RPMI8226 (cell line): ENCODE results near the gene RPTOR.

Source experiments
- DNase-seq: peaks from one replicate; pipeline ENCODE4 v3.0.0-alpha.2; 2015

Gene RPTOR

DNA sequence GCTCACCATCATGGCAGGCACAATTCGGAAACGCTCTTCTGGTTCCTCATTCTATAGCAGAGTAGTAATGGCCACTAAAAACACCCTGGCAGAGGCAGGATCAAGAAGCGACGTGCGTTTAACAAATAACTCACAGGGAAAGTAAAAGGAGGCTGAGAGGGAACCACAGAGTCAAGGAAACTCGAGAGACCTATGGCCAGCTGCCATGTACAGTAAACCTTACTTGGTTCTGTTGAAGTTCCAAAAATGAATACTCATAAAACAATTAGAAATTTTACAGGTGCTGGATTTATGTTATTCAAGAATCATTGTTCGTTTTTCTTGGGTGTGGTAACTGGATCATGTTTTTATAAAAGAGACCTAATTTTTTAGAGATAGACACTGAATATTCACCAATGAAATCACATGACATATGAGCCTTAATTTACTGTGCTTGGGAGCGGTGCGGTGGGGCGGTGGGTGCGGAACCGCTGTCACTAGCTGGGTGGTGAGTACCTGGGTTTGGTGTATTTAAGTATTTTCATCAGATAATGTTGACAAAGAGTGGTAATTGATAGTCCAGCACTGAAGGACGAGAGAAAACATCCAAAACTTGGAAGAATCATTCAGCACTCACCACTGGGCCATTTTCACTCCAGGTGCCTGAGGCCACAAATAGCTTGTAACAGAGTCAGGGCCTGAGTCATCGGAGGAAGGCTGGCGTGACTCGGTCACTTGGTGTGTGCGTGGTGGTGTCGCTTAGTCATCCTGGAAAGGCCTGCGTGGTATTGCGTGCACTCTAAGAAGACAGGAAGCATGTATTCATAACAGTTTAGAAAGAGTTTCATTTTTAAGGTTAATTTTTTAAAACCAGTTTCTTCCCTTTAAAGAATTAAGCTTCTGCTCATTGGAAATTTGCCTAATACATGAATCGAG is 311.6 kb downstream of the RPTOR start:
- DNase-seq, result no peak

- DNase-seq, result no peak
Measured at GRCh38 chr17:80856863-80857755, 312.5 kb downstream of the RPTOR start.

DNA sequence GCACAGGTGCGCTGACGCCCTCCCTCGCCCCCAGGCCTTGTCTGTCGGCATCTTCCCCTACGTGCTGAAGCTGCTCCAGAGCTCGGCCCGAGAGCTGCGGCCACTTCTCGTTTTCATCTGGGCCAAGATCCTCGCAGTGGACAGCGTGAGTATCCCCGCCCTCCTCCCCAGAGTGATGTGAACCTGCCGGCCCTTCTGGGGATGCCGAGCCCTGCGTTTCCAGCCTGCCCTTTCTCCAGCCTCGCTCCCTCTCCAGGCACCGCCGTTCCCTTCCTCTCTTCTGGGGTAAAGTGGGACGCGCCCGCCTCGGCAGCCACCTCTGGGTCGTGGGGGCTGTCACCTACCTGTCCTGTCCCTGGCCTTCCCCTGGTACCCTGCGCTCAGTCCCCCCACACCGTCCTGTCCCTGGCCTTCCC is 313.1 kb downstream of the RPTOR start:
- no peak for DNase-seq

DNA sequence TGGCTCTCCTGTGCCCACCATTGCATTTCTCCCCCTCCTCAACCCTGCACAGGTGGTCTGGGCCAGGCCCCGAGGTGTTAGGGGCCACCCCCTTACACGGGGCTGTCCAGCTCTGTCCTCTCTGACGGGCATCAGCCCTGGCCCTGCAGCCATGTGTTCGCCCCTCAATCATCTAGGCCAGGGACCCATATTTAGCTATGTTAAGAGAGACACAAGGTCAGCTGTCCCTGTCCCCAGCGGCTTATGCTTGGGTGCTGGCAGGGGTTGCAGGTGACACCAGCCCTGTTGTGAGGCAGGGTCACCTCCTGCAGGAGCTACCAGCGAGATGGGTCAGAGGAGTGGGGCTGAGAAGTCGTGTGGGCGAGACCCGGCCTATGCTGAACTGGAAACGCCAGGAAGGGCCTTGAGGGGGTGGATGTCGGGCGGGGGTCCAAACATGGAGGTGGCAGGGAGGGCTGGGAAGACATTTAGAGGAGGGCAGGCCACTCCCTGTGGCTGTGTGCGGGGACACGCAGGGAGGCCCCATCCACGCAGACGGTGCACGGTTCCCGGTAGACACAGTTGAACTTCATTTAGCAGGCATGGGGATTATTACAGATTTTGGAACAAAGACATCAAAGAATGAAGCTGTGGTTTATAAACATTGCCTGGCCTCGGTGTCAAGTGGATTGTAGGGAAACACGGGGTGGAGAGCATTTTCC is 313.8 kb downstream of the RPTOR start:
- DNase-seq, result no peak

DNA sequence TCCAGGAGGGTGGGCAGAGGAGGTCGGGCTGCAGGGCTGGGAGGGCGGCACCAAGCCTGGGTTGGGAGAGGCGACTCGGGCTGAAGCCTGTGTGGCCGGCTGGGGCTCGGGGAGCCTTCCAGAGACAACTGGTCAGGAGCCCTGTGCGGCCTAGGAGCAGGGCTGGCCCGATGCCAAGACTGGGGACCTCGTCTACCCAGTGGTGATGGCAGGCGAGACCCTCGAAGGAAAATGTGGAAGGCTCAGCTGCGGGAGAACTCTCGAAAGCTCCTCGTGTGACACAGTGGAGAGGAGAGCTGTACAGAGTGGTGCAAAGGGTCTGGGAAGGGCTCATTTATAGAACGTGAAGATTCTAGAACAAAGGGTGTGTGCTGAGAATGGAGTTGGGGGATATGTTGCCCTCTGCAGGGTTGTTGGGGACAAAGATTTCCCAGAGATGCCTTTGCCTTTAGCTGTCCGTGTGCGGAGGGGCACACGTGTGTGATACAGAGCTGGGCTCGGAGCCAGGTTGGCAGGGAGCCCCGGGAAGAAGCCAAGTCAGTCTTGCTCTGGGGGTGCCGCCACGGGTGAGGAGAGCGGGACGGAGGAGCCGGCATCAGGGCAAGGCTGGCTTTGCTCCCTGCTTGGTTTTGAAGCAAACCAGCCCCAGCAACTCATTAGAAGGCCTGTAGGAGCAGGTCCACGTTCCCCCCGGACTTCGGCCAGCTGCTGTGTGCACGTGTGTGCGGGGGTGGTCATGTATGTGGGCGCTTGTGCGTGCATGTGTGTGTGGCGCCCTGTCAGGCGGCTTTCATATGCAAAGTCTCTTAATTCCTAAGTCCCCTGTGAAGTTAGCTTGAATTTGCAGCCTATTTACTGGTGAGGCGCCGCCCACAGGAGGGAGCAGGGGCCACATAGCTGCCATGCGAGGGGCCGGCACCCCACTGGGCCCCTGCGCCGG is 314.6 kb downstream of the RPTOR start:
- no peak for DNase-seq

DNA sequence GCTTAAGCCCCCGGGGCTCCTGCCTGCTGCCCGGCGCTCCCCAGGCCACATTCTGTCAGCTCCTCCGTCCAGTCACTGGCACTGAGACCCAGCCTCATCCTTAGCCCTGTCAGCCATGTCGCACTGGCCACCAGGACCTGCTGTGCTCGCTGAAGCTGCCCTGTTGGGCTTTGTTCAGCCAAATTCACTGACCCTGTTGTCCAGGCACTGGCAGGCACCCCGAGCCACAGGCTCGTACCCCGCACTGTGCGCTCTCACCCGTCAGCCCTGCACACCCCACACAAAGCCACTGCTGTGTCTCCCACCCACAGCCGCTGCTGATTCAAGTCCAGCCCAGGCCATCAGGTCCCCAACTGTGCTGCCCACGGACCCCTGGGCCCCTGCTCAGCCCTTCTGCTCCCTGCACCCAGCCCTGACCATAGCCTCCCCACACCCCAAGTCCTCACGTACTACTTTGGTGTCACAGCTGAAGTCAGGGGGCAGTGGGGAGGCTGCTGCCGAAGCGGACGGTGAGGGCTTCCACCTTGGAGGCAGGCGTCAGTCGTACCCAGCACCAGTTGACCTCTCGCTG is 315.5 kb downstream of the RPTOR start:
- DNase-seq, result no peak

DNA sequence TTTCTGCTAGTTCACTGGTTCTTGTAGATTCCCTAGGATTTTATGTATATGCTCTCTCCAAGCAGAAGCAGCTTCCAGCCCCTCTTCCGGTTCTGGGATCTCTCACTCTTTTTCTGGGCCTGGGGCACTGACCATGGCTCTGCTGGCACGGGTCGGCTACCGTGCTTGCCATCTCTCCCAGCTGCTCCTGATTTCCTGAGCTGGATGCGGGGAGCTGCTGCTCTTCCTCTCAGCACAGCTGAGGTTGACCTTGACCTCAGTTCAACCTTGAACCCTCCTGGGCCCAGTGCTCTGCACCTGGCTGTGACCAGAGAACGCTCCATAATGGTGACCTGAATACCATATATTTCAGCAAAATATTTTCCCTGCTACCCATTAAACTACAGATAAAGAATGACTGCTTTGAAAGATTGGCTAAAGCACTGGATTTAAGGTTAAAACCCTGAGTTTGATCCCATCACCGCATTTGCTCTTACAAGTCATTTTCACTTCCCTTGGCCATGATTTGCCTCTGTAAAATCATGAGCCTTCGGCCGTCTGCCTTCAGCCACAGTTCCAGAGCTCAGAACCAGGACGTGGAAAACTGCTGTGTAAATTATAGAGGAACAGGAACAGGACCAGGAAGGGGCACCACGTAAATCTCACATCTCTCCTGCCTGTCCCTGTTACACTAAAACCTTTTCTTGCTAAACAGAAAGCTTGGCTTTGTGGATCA is 316.2 kb downstream of the RPTOR start:
- no peak for DNase-seq

DNA sequence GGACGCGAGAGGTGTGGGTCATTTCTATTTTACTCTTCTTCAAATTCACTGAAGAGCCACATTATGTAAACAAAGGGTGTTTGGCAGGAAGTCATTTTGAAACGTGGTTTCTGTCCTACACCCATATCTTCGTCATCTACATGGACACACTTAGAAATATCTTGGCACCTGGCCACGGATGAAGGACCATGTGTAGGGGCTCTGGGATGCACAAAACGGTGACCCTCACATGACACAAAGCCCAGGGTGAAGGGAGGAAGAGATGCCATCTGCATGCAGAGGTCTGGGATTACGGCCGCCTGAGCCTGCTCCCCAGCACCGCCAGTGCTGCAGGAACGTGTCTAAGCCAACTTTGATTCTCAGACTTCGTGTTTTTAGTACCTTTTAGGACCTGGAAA is 316.8 kb downstream of the RPTOR start:
- no peak for DNase-seq

- no peak for DNase-seq
Measured at GRCh38 chr17:80861892-80862291, 317.3 kb downstream of the RPTOR start.

DNA sequence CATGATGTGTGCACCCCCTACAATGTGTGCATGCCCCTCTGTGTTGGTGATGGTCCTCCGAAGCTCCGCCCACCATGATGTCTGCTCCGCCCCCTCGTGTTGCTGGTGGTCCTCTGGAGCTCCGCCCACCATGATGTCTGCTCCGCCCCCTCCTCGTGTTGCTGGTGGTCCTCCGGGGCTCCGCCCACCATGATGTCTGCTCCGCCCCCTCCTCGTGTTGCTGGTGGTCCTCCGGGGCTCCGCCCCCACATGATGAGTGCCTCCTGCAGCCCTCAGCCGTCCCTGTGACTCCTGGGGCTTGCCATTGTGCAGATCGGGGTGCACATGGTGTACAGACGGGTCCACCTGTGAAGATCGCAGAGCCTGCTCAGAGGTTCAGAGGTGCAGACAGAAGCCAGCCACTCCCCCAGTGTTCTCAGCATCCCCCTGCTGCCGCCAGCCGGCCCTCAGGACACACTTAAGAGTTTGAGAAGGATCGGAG is 317.9 kb downstream of the RPTOR start:
- no peak for DNase-seq

- no peak for DNase-seq
Measured at GRCh38 chr17:80862978-80863377, 318.3 kb downstream of the RPTOR start.

GRCh38 chr17:80863626-80864025 is 319.0 kb downstream of the RPTOR start:
- no peak for DNase-seq

GRCh38 chr17:80864751-80865150 is 320.1 kb downstream of the RPTOR start:
- no peak for DNase-seq

DNA sequence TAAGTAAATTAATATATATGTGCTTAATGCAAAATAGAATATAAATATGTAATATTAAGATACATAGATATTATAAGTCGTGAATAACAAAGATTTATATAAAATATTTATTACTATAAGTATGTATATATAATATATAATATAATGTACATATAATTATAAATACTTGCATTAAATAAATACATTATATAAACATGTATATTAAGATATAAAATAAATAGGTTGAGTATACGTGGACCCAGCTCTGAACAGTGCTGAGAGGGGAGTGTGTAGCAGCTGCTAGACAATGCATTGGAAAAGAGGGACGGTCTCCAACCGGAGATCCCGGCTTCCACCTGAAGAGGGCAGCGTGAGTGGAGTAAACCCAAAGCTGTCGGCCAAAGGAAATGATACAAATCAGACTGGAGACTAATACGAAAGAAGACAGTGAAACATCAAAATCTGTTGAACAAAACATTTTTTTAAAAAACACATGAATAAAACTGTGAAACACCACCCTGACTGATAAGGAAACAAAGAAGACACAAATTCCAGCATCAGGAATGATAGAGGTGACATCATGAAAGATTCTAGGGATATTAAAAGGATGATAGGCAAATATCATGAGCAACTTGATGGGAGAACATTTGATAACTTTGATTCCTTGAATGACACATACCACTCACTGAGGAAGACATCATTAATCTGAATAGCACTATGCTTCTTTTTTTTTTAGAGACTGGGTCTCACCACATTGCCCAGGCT is 321.6 kb downstream of the RPTOR start:
- peak; percentile 74 for DNase-seq

- DNase-seq, result no peak
Measured at GRCh38 chr17:80868022-80868609, 323.5 kb downstream of the RPTOR start.

DNA sequence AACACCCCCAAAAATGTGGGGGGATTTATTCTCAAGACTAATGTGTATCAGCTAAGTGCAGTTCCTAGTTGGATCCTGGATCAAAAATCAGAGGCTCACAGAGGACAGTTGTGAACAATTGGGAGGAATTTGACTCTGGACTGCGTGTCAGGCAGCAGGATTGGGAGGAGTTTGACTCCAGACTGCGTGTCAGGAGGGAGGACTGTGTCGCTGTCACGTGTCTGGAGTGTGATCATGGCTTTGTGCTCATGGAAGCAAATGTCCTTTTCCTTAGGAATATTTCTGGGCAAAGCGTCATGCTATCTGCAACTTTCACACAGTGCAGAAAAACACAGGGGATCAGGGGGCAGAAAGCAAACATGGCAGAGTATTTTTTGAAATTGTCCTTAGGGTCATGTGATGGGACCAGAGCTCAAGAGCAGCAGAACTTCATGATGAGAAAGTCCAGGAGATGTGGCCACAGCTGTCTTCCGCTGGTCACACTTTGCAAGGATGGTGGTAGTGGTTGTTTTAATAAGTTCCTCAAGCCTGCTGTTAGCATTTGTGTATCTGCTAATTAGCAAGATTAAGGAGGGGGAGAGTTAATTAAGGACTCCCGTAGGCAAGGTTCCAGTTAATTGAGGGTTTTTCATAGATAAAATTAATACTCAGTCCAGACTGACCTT is 325.0 kb downstream of the RPTOR start:
- DNase-seq, result no peak

GRCh38 chr17:80870401-80870800 is 325.8 kb downstream of the RPTOR start:
- no peak for DNase-seq

DNA sequence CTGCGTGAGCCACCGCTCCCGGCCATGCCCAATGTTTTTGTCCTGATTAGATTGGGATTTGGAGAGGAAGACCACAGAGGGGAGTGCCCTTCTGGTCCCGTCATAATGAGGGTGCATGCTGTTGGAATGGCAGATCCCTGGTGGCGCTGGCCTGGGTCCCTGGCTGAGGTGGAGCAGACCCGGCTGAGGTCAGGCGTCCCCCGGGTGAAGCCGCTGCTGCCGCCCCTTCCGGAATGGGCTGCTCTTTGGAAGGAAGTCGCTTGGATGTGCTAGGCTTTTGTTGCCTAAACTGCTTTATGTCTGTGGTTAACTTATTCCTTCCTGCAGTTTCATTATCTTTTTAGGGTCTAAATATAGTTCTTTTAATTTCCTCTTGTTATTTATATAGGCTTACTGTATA is 326.7 kb downstream of the RPTOR start:
- DNase-seq, result no peak

- DNase-seq, result no peak
Measured at GRCh38 chr17:80872001-80872500, 327.4 kb downstream of the RPTOR start.
